Ishikawa (cell line): ENCODE data around the gene EVA1A.

ENCODE experiments used
- CEBPB ChIP-seq: IDR thresholded peaks from 2 replicates; pipeline ENCODE4 v1.6.1; 2012
- NFIC ChIP-seq: IDR thresholded peaks from 2 replicates; pipeline ENCODE4 v1.6.1; 2012
- RAD21 ChIP-seq: IDR thresholded peaks from 2 replicates; pipeline ENCODE4 v1.6.1; 2012; ENCODE audit warnings: low read depth
- TAF1 ChIP-seq: IDR thresholded peaks from 2 replicates; pipeline ENCODE4 v1.6.1; 2012; ENCODE audit warnings: low read depth, mild to moderate bottlenecking
- TEAD4 ChIP-seq: IDR thresholded peaks from 2 replicates; pipeline ENCODE4 v1.6.1; 2012
- YY1 ChIP-seq: IDR thresholded peaks from 2 replicates; pipeline ENCODE4 v1.6.1; 2012; ENCODE audit warnings: low read depth

- TF ChIP-seq TEAD4 (peak; percentile 41; the same call in 1 of the 2 replicates), YY1 (no peak), RAD21 (no peak), CEBPB (no peak), NFIC (peak; percentile 9; the same call in 1 of the 2 replicates), TAF1 (no peak)
Observed at GRCh38 chr2:75604484-75604883, 43.7 kb upstream of the EVA1A start.
